Sigmoid colon (tissue), 4 donors: ENCODE results near the gene RUSC1.

Experiments used
- CTCF ChIP-seq, 4 experiments: fragments of 450-650 bp in 3 of 4; fragments of 200-600 bp in 1 of 4; IDR thresholded peaks; one replicate each; pipeline ENCODE4 v1.5.1; 2016 to 2019; ENCODE audit warnings: antibody characterized with exemption in 4 of 4, mild to moderate bottlenecking in 3 of 4, moderate library complexity in 2 of 4
- POLR2A ChIP-seq, 2 donors: fragments of 450-650 bp; IDR thresholded peaks; one replicate each; pipeline ENCODE4 v1.6.1; 2016; ENCODE audit warnings: antibody characterized with exemption in 2 of 2, mild to moderate bottlenecking in 2 of 2, moderate library complexity in 2 of 2
- POLR2AphosphoS5 ChIP-seq, 4 donors: sonication (generic); formaldehyde crosslinking; IDR thresholded peaks; one replicate each; pipeline ENCODE4 v1.6.1; 2017; ENCODE audit warnings: antibody characterized with exemption in 4 of 4

GRCh38 chr1:155278689-155279160, 42.0 kb upstream of the RUSC1 start:
- TF ChIP-seq CTCF (IDR thresholded peaks at IDR 0.05) (no peak), POLR2AphosphoS5 (IDR thresholded peaks at IDR 0.05) (no peak), POLR2A (IDR thresholded peaks at IDR 0.05) (no peak)
